Skin of body (tissue), 2 donors: ENCODE measurements around the gene SLC6A17. TPM values are rescaled to one million over a fixed set of nuclear protein-coding genes. Genes with fewer than 3 reads are reported as not detected.

Experiments
- DNase-seq: peaks from one replicate; lab custom pipeline; 2025; lab: John Stamatoyannopoulos, UW
- total RNA-seq: library from RNA; depleted of rRNA; stranded (reverse); fragments of >200 nt; gene quantifications from one replicate; pipeline ENCODE4 v1.2.3, GENCODE V29; 2014

Gene SLC6A17
- total RNA-seq, 1 donor from 2014 or later, result 0.79 TPM

DNA sequence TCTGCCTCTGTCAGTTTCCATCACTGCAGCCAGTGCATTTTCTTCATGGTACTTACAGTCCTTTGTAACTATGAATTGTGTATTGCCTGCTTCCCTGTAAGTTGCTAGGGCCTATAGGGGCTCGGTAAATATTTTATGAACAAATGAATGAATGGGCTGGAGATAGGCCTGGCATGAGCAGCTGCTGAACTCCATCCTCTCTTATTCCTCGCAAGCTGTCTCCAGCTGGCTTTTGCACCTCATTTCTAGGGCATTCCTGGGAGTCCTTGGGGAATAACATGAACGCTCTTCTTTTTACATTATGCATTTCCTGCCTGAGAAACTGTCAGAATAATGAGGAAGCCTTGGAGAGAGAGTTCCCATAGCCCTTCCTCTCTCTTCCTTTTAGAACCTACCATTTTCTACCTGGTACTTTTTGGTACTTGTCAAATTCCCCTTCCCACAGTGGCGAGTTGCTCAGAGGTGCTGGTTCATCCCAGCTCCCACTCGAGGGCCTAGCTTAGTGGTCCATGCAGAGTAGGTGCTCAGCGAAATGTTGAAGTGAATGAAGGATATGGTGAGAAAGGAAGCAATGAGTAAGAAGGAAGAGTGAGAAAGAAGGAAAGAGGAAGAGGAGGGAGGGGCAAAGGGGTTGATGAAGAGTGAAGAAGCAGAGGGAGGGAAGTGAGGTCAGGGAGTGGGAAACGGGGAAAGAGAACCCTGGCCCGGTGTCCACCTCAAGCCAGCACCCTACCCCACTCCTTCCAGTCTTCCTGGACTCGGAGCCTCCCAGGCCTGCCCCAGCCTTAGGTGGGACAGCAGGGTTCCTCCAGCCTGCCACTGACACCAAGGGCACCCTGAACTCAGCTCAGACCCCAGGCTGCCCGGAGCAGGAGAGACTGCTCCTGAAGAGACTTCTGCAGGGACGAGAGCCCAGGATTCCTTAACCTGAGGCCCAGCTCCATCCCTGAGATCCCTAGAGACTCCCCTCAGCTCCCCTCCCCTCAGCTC lies 89.4 kb downstream of the SLC6A17 start:
- no peak for DNase-seq

DNA sequence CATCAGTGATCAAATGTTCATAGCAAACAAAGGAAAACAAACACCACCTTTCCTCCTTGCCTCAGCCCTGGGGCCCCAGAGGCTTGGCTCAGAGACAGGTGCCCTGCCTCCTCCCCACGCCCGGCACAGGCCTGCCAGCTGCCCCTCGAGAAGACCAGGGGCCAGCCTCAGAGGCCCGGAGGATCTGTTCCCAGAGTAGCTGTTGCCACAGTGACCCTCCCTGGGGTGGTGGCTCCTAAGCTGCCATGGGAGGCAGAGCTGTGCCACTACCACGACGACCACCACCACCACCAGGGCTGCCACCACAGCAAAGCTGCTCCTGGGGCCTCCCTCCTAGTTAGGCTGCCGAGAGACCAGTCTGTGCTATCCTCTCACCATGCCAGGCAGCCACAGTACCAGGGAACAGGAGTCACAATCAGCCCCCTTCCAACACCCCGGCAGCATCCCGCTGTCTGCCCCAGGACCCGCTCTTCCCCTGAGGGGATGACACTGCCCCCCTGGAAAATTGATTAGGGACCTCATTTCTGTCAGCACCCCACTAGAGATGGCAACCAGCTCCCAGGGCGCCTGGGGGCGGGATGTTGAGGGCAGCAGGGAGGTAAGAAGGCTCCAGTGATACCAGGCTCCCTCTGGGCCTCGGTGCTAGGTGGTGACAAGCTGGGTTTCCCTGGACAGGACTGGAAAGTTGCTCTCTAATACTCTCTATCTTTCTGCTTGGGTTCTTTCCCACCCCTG lies 90.3 kb downstream of the SLC6A17 start:
- no peak for DNase-seq

DNA sequence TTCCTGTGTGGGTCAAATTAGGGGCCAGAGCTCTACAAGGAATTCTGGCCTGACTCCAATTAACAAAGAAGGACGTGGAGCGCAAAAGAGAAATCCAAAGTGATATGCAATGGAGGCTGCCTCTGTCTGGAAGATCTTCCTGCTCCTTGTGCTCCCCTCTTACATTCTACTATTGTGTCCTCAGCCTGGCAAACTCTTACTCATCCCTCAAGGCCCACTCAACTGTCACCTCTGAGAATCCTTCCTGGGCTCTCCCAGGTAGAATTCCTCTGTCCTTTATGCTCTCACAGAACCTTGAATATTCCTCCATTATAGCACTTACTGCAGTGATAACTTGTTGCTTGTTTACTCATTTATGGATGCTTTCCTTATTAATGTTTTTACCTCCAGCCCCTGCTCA lies 91.2 kb downstream of the SLC6A17 start:
- no peak for DNase-seq

DNA sequence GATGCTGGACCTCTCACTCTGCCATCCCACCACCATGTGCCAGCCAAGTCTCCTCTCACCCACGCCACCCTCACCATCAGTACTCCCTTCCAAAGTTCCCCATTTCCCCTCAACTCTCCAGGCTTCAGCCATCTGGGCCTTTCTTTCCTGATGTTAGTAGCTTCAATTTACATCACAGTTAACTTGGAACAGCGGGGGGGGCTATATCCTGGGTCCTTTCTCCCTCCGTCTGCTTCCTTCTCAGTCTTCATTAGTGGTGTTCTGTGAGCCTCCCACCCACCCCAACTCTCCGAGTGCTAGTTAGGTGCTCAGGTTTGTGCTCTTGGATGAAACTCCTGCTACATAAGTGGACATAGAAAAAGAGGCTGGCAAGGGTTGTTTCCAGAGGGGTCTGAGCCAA lies 91.8 kb downstream of the SLC6A17 start:
- DNase-seq, result no peak

DNA sequence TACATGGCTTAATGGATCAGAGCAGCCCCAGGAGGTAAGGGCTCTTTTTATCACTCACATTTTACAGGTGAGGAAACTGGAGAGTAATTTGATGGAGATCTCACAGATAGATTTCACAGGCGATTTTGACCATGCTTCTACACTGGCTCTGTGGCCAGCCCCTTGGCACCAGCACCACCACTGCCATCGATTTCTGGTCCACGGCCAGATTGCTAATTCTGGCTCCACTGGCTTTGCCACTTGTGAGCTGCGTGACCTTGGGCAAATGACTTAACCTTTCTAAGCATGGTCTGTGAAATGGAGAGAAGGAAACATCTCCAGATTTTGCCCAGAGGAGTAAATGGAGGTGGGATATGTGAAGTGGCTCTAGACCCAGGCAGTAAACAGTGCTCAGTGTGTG lies 92.4 kb downstream of the SLC6A17 start:
- DNase-seq, result no peak

DNA sequence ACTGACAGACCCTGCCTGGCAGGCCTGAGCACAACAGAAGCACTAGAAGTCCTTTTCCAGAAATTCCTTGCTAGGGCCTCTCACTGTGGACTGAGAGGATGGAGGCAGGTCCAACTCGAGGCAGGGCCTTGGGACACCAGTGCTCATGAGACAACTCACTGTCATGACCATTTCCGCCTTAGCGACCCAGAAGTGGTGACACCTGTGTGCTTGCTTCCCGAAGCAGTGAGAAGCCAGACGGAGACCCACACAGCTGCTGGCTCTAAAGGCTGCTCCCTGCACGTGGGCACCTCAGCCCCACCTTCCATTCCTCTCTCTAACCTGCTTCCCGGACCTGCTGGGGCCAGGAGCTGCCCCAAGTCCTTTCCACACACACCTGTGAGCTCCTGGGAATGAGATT lies 92.9 kb downstream of the SLC6A17 start:
- DNase-seq, result no peak

DNA sequence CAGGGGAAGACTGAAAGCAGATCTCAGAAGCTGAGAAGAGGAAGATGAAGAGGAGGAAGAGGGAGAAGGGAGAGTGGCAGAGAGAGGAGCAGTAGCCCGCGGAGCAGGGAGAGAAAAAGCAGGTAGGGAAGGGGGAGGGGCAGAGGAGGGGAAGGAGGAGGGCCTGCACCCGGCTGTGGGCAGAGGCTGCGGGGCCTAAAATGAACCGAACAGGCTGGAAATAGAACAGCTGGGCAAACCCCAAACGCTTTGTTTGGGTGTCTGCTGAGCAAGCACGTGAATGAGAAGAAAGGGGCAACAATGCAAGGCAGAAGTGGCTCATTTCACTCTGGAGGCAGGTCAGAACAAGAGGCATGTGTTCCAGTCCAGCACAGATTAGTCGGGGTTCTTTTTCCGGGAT lies 93.3 kb downstream of the SLC6A17 start:
- DNase-seq, result no peak

DNA sequence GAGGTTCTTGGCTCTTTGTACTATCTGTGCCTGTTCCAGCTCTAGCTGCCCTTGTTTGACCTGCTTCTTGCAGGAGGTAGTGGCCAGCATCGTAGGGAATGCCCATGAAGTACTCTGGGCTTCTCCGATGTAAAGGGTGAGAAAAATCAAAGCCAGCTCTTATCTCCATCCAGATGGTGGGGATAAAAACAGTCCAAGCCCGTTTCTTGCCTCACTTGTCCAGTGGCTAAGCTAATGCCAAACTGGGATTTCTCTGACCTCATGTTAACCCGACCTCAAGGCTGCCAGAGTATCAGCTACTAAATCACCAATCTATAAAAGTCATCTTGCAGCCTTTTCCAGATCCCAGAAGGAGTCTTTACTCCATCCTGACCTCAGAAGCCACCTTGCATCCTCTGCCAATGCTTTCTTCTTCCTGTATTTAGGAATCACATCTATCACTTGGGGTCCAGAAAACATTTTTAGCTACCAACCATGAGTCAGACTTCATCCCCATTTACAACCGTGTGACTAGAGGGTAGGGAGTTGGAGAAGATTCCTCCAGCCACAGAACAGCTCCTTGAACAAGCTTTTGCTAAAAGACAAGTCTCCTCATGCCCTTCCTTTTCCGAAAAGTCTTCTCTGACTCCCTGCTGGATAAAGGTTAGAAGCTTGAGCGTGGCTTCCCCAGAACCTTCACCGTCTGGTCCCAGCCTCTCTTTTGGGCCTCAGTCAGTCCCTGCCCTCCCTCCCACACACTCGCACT lies 95.8 kb downstream of the SLC6A17 start:
- no peak for DNase-seq

DNA sequence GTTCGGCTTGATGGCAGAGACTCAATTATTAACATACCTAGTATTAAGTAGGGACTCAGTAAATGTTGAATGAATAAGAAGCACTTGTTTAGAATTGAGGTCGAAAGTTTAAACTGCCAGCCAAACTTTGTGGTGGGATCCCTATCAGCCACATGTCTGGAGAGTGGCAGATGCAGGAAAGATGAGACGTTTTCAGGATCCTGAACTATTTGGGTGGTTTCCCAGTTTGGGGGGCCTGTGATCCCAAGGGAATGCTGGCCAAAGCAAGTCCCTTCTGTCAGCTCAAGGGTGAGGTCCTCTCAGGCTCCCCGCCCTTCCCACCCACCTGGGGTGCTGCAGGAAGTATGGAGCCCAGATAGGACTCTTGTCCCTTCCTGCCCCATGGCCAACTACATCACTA lies 98.5 kb downstream of the SLC6A17 start:
- DNase-seq, result no peak

DNA sequence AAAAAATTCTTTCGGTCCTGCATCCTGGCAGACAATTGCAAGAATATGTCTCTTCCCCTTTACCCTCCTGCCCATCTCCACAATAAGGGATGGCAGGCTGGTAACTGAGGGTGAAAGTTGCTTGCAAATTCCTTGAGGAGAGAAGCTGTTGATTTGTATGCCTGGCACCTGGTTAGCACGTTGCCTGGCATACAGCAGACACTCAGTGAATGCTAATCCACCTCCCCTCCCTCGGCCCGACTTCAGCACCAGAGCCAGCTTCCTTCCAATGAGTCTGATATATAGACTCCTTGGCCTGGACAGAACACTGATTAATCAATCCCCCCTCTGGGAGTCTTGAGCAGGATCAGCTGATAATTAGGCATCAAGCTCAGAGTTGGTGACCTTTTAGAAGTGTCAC lies 99.0 kb downstream of the SLC6A17 start:
- DNase-seq, result no peak

DNA sequence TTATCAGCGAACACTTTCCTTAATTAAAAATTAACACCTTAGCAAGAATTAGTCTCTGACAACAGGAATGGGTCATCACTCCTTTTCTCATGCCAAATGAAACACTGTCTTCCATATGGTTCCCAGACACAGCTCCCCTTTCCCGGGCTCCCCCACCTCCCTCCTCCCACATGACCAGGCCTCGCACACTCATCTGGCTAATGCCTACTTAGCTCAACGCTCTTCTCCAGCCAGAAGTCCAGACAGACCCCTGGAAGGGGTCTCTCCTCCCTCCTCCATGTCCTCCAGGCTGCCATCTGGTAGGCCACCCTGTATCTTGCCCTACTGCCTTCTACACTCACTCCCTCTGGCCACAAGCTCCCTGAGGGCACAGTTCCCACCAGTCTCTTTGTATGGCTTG lies 99.7 kb downstream of the SLC6A17 start:
- DNase-seq, result no peak

DNA sequence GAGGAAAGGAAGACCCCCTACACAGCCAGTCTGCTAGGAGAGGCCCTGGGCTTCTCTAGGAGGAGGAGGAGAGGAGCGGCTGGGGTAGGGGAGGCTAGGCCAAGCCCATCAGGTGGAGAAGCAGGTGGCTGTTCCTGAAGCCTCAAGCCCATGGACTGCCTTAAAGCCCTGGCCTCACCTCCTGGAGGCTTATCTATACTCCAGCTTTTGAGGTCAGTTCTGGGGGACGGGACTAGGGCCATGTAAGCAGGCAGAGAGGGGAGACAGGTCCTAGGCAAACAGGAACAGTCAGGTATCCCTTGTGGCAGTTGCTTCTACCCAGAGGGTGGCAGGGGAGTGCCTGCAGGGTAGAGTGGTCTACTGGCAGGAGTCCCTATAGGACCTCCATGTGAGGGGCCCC lies 100.5 kb downstream of the SLC6A17 start:
- DNase-seq, result no peak

Other genes with a start within 250 kb of the SLC6A17 start
- 9.8 TPM for gene CSF1, start 239.6 kb upstream of the SLC6A17 start, total RNA-seq
- gene AHCYL1, start 165.7 kb upstream of the SLC6A17 start, total RNA-seq, result 40.5 TPM
- gene STRIP1, start 115.9 kb upstream of the SLC6A17 start, total RNA-seq, result 41.3 TPM
- not detected for gene ALX3, start 79.8 kb upstream of the SLC6A17 start, total RNA-seq
- gene UBL4B, start 38.1 kb upstream of the SLC6A17 start, total RNA-seq, result 0.20 TPM
- gene KCNC4, start 59.8 kb downstream of the SLC6A17 start, total RNA-seq, result 1.5 TPM
- gene RBM15, start 188.9 kb downstream of the SLC6A17 start, total RNA-seq, result 33.9 TPM
- 3.1 TPM for gene SLC16A4, start 240.5 kb downstream of the SLC6A17 start, total RNA-seq